Loucy (cell line): ENCODE measurements around the gene ADCY9.

Experiments used
- H2AFZ ChIP-seq: fragments of 200-600 bp; sonication (generic); 2 replicates; pipeline ENCODE4 v1.6.0; 2016; ENCODE audit warnings: antibody characterized with exemption, mild to moderate bottlenecking, low read length, moderate library complexity
- H3F3A ChIP-seq: fragments of 200-600 bp; 2 replicates; pipeline ENCODE4 v1.6.0; 2016; ENCODE audit warnings: antibody characterized with exemption, low read depth, mild to moderate bottlenecking
- H3K27me3 ChIP-seq: fragments of 200-600 bp; sonication (generic); 2 replicates; pipeline ENCODE4 v1.6.1; 2014; ENCODE audit warnings: low read length, mild to moderate bottlenecking; ENCODE audit not compliant: insufficient read depth, poor library complexity, severe bottlenecking
- H3K36me3 ChIP-seq: fragments of 200-600 bp; sonication (generic); 2 replicates; pipeline ENCODE4 v1.6.1; 2016; ENCODE audit warnings: low read length; ENCODE audit not compliant: insufficient read depth
- H3K4me1 ChIP-seq: fragments of 200-600 bp; sonication (generic); 2 replicates; pipeline ENCODE4 v1.5.1; 2014; ENCODE audit warnings: low read length, mild to moderate bottlenecking; ENCODE audit not compliant: insufficient read depth, poor library complexity, severe bottlenecking
- H3K4me2 ChIP-seq: fragments of 200-600 bp; sonication (generic); 2 replicates; pipeline ENCODE4 v1.6.0; 2014; ENCODE audit warnings: antibody characterized with exemption, low read length, low read depth, mild to moderate bottlenecking; ENCODE audit not compliant: poor library complexity, severe bottlenecking
- H3K4me3 ChIP-seq: fragments of 200-600 bp; sonication (generic); 2 replicates; pipeline ENCODE4 v1.5.1; 2014; ENCODE audit warnings: low read length, mild to moderate bottlenecking, mixed read lengths; ENCODE audit not compliant: poor library complexity, severe bottlenecking
- H3K79me2 ChIP-seq: fragments of 200-600 bp; sonication (generic); 2 replicates; pipeline ENCODE4 v1.6.1; 2014; ENCODE audit warnings: low read length; ENCODE audit not compliant: insufficient read depth
- H3K9ac ChIP-seq: fragments of 200-600 bp; sonication (generic); 2 replicates; pipeline ENCODE4 v1.6.0; 2014; ENCODE audit warnings: mild to moderate bottlenecking, low read depth, low read length, moderate library complexity; ENCODE audit not compliant: poor library complexity, severe bottlenecking
- H3K9me2 ChIP-seq: fragments of 200-600 bp; sonication (generic); replicated peaks from 2 replicates; pipeline ENCODE4 v1.6.1; 2016; ENCODE audit warnings: low read depth, low read length, mixed read lengths
- H3K9me3 ChIP-seq: fragments of 200-600 bp; sonication (generic); 2 replicates; pipeline ENCODE4 v1.6.1; 2014; ENCODE audit warnings: mild to moderate bottlenecking, antibody characterized with exemption, low read length, low read depth; ENCODE audit not compliant: insufficient read depth
- H4K20me1 ChIP-seq: fragments of 200-600 bp; sonication (generic); 2 replicates; pipeline ENCODE4 v1.6.0; 2014; ENCODE audit warnings: antibody characterized with exemption, low read length, mild to moderate bottlenecking; ENCODE audit not compliant: insufficient read depth, poor library complexity, severe bottlenecking
- EZH2phosphoT487 ChIP-seq: fragments of 200-600 bp; IDR thresholded peaks from 2 replicates; pipeline ENCODE4 v1.6.1; 2018; ENCODE audit warnings: antibody characterized with exemption, mild to moderate bottlenecking, moderate library complexity, borderline replicate concordance
- TF ChIP-seq, protein P1 (sequence below): fragments of 200-600 bp; sonication (generic); conservative IDR thresholded peaks from 2 replicates; pipeline ENCODE4 v1.5.1; 2014; ENCODE audit warnings: mild to moderate bottlenecking, antibody characterized with exemption, low read length

ADCY9 gene

DNA sequence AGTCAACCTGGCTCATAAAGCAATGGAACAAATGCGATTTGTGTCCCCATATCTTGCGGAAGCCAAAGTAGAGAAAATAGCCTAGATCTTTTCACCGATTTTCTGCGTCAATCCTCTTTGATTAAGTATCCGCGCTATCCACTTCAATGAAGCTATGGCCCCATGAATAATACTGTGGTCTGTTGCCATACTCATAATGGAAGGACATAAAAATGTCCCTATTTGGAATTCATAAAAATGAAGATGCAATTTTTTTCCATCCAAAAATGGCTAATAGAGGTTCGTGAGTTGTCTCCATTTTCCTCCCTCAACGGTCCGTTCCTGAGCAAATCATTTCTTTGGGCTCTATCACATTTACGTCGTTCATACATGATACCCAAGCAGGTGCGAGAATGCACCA is 25.4 kb upstream of the ADCY9 start:
- H3K4me1 ChIP-seq, result no peaks in the 10 kb centered on the region
- no peak overlapping the region for H2AFZ ChIP-seq
- no peaks in the 10 kb centered on the region for H3K79me2 ChIP-seq
- H3K9ac ChIP-seq, result no peak overlapping the region
- no peaks in the 10 kb centered on the region for H3K9me2 ChIP-seq
- H3K4me3 ChIP-seq, result no peak overlapping the region
- H3K36me3 ChIP-seq, result no peaks in the 10 kb centered on the region
- TF ChIP-seq, protein P1, sequence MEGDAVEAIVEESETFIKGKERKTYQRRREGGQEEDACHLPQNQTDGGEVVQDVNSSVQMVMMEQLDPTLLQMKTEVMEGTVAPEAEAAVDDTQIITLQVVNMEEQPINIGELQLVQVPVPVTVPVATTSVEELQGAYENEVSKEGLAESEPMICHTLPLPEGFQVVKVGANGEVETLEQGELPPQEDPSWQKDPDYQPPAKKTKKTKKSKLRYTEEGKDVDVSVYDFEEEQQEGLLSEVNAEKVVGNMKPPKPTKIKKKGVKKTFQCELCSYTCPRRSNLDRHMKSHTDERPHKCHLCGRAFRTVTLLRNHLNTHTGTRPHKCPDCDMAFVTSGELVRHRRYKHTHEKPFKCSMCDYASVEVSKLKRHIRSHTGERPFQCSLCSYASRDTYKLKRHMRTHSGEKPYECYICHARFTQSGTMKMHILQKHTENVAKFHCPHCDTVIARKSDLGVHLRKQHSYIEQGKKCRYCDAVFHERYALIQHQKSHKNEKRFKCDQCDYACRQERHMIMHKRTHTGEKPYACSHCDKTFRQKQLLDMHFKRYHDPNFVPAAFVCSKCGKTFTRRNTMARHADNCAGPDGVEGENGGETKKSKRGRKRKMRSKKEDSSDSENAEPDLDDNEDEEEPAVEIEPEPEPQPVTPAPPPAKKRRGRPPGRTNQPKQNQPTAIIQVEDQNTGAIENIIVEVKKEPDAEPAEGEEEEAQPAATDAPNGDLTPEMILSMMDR, result no peak
- TF ChIP-seq EZH2phosphoT487, result no peak
- no peak overlapping the region for H3K4me2 ChIP-seq
- H3K27me3 ChIP-seq, result no peaks in the 10 kb centered on the region
- H4K20me1 ChIP-seq, result no peaks in the 10 kb centered on the region
- H3K9me3 ChIP-seq, result no peaks in the 10 kb centered on the region
- H3F3A ChIP-seq, result no peaks in the 10 kb centered on the region

DNA sequence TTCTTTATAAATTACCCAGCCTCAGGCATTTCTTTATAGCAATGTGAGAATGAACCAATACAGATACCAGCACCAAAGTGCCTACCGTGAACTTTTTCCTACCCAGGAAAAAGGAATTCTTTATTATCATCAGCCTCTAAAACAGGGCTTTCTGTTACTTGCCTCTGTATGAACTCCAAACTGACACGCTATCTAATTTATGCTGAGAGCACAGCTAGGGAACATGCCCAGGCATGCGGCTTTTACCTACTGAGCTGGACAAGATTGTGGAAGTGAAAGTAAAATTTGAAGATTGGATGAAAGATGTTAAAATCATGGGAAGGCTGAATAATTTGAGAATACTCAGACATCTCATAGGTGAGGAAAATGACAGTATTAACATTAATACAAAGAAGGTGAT is 24.4 kb upstream of the ADCY9 start:
- Histone ChIP-seq H3K9ac (no peak overlapping the region), H2AFZ (no peak overlapping the region), H3K4me2 (no peak overlapping the region), H3K9me2 (no peaks in the 10 kb centered on the region), H3K4me3 (no peak overlapping the region), H3K36me3 (no peaks in the 10 kb centered on the region), H3K4me1 (no peaks in the 10 kb centered on the region), H4K20me1 (no peaks in the 10 kb centered on the region), H3F3A (no peaks in the 10 kb centered on the region), H3K79me2 (no peaks in the 10 kb centered on the region), H3K27me3 (no peaks in the 10 kb centered on the region), H3K9me3 (no peaks in the 10 kb centered on the region)
- TF ChIP-seq, protein P1, result no peak
- TF ChIP-seq EZH2phosphoT487, result no peak

DNA sequence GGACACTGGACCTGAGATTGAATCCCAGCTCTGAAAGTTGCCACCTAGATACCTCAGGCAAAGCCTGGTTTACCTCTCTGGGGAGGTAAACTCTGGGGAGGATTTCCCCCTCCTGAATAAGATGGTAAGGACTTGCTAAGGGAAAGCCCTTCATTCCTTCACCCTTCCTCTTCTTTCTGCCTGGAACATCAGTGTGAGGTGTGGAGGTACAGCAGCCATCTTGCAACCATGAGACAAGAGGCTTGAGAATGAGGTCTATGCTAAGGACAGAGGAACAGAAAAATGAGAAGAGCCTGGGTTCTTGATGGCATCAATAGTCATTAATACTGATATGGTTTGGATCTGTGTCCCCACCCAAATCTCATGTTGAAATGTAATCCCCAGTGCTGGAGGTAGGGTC is 23.7 kb upstream of the ADCY9 start:
- H3K4me3 ChIP-seq, result no peak overlapping the region
- H3F3A ChIP-seq, result no peaks in the 10 kb centered on the region
- H3K27me3 ChIP-seq, result no peaks in the 10 kb centered on the region
- no peaks in the 10 kb centered on the region for H4K20me1 ChIP-seq
- H3K9ac ChIP-seq, result no peak overlapping the region
- H3K9me3 ChIP-seq, result no peaks in the 10 kb centered on the region
- H3K4me2 ChIP-seq, result no peak overlapping the region
- no peaks in the 10 kb centered on the region for H3K9me2 ChIP-seq
- no peaks in the 10 kb centered on the region for H3K4me1 ChIP-seq
- H2AFZ ChIP-seq, result no peak overlapping the region
- no peaks in the 10 kb centered on the region for H3K79me2 ChIP-seq
- no peaks in the 10 kb centered on the region for H3K36me3 ChIP-seq
- TF ChIP-seq, protein P1, result no peak
- no peak for TF ChIP-seq EZH2phosphoT487
